Right forelimb (tissue), 1 donor: ENCODE data around the gene ZBTB48.

Experiments used
- DNase-seq: peaks from one replicate; pipeline ENCODE4 v3.0.0-alpha.2; 2018

ZBTB48 gene

GRCh38 chr1:6614019-6614928 is 34.5 kb downstream of the ZBTB48 start:
- peak; percentile 73 for DNase-seq

GRCh38 chr1:6614929-6615785 is 35.4 kb downstream of the ZBTB48 start:
- DNase-seq, result no peak

DNA sequence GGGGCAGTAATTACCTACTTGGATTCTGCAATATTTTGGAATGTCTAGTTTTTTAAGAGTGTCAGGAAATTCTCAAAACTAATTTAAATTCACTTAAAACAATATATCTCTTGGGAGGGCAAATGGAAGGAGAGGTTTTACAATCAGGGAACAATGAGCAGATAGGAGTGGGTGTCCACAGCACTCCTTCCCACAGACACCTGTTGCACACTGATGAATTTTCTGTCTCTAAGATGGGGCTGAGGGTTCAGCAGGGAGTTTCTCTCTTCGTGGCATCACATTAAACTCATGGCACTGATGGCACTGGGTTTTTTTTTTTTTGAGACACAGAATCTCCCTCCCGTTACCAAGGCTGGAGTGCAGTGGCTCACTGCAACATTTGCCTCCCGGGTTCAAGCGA is 39.3 kb downstream of the ZBTB48 start:
- DNase-seq, result no peak

DNA sequence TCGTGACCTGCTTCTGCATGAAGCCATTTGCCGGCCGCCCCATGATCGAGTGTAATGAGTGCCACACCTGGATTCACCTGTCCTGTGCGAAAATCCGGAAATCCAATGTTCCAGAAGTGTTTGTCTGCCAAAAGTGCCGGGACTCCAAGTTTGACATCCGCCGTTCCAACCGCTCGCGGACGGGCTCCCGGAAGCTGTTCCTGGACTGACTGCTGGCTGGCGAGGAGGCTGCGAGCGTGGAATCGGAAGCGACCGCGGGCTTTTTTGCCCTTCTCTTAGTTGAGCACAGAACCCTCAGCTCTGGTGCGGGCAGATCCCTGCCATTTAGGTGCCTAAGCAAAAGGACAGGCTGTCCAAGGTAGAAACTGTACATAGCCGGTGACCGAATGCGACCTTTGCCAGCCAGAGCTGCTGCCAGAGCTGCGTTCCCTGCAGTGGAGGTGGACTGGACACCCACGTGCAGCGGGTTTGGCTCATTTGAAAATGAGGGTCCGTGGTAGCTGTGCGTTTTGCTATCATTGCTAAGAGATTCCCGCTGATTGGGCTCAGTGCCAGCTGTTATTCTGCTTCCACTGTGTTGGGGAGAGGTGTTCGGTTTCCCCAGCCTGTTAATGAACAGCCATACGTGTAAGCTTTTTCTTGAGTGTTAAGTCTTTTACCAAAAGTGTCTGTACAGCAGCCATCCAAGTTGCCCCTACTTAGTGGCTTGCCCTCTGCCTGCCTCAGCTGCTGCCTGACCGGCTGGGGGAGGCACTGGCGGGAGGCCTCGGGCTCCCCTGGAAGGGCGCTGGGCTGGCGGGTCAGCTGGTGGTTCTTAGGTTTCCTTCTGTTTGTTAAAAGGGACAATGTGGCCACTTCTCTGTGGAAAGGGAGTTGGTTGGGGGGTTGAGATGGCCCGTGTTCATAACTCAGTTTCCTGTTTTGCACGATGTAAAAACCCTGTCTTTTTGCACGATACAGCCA is 41.9 kb downstream of the ZBTB48 start:
- no peak for DNase-seq

- DNase-seq, result no peak
Observed at GRCh38 chr1:6622396-6623152, 42.8 kb downstream of the ZBTB48 start.

GRCh38 chr1:6623269-6623965 is 43.6 kb downstream of the ZBTB48 start:
- DNase-seq, result no peak

DNA sequence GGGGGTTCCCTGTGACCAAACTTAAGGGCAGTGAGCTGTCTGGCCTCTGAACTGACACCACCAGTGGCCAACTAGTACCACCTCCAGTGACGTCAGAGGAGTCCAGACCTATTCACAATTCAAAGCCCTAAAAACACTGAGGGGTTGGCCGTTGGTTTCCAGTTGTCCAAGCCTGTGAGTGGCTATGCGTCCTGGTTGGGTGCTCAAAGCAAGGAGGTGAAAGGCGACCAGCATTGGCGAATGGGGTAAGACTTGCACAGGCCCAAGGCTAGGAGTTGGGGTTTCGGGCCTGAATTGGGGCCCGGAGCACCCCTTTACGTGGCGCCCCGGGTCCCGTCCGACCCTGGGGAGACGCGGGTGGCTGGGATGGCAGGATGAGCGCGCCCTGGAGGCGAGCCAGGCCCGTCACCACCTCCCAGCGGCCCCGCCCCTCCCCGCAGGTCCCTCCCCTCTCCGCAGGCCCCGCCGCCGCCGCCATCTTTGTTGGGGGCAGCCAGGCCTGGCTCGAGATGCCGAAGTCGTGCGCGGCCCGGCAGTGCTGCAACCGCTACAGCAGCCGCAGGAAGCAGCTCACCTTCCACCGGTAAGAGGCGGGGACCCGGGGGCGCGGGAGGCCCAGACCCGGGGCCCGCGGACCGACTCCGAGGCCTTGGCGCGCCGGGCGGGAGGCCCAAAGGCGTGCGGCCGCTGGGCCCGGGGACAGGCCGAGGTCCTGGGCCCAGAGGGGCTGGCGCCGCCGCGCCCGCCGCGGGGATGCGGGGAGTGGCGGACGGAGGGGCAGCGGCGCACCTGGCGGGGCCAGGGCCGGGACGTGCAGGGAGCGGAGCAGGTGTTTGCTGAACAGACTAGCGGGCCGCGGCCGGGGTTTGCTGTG is 45.2 kb downstream of the ZBTB48 start, which contains the start of gene THAP3:
Gene THAP3, plus strand, starts transcription at position 159 of the 874 bp plus-strand sequence. Its CDS starts 351 bp downstream, at position 510.
- peak; percentile 92 for DNase-seq

- no peak for DNase-seq
Observed at GRCh38 chr1:6625584-6626149, 45.9 kb downstream of the ZBTB48 start.

GRCh38 chr1:6627031-6627430 is 47.2 kb downstream of the ZBTB48 start:
- no peak for DNase-seq

DNA sequence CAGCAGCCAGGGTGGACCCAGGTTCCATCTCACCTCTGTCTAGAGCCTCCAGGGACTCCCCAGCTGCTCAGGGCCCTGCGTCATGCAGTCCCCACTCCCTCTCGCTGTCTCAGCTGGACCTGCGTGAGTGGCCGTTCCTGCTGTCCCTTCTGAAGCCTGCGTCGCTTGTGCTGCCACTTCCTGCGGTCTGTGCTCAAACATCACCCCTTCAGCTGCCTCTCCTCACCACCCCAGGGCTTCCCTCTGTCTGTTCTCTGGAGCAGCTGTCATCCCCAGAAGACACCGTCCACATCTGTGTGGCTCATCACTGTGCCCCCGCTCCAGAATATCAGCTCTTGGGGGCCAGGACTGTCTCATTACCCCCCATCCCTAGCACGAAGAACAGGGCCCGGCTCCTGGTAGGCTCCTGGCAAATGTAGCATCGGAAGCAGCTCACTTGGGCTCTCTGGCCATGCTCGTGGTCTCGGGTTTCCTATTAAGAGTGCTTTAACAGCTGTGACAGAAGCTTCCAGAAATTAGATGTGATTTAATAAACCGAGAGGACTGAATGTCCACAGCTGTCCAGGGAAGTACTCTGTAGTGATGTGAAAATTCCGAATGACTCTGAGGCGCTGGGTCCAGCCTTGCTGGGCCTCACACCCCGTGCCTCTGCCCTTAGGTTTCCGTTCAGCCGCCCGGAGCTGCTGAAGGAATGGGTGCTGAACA is 48.2 kb downstream of the ZBTB48 start:
- no peak for DNase-seq

GRCh38 chr1:6628971-6629479 is 49.2 kb downstream of the ZBTB48 start:
- no peak for DNase-seq

- DNase-seq, result no peak
Observed at GRCh38 chr1:6630027-6630426, 50.2 kb downstream of the ZBTB48 start.

DNA sequence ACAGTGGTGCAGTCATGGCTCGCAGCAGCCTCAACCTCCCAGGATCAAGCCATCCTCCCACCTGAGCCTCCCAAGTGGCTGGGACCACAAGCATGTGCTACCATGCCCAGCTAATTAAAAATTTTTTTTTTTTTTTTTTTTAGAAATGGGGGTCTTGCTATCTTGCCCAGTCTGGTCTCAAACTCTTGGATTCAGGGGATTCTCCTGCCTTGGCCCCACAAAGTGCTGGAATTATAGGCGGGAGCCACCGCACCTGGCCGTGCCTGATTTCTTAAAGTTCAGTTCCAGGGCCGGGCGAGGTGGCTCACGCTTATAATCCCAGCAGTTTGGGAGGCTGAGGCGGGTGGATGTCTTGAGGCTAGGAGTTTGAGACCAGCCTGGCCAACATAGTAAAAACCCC is 51.3 kb downstream of the ZBTB48 start:
- no peak for DNase-seq

DNA sequence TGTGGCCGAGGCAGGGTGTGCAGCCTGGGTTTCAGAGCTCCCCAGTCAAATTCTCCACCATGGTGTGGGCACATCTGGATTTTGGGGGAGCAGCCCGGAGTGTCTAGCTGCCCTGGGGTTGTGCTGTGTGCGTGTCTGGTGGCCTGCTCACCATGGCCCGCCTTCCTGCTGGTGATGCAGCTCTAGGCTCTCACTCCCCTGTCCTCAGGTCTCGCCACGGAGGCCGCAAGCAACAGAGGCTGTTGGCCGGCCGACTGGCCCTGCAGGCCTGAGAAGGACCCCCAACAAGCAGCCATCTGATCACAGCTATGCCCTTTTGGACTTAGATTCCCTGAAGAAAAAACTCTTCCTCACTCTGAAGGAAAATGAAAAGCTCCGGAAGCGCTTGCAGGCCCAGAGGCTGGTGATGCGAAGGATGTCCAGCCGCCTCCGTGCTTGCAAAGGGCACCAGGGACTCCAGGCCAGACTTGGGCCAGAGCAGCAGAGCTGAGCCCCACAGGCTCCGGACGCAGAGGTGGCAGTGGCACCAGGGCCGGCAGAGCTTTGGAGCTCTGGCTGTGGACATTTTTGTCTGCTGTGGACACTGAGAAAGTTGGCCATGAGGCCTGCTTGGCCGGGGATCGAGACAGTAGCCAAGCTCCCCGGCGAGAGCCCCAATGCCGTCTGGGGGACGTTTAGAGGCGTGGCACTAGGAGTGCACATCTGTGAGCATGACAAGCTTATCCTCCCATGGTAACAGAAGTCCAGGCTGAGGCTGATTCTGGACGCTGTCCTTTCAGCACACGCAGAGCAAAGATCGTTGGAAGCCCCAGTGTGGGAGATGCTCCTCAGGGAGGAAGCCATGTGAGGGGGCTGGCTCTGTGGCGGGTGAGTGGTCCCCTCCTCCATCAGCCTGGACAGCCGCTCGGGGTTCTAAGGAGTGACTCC is 53.1 kb downstream of the ZBTB48 start:
- DNase-seq, result no peak

DNA sequence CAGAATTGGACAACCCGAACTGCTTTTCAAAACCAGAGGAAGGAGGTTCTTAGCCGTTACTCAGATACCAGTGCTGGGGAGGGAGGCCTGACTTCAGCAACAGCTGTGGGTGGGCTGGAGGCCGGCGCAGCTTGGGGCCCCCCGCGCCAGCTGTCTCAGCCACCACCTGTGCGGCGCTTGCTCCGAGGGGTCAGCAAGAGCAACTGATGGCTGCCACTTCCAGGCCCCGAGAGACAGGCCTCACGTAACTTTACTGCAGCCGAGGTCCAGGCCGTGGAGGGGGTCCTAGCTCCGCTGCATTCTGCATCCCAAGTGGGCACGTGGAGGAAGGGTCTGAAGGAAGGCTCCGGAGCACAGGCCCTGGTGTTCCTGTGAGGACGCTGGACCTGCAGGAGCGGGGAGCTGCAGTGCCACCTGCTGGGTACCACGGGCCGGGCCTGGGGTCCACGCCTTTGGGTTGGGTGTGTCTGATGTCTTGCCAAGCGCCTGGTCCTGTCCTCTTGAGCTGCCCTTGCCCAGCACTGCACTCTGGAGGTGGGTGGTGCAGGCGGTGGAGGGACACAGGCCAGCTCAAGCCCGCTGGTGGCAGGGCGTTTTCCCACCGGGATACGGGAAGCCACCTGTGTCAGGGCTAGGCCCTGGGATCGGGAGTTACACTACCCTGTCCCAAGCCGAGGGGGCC is 54.7 kb downstream of the ZBTB48 start:
- DNase-seq, result peak; percentile 65

GRCh38 chr1:6635161-6635909 is 55.5 kb downstream of the ZBTB48 start:
- no peak for DNase-seq
